ENCODE measurements around the gene CCR6. TPM values are rescaled to one million over a fixed set of nuclear protein-coding genes. Genes with fewer than 3 reads are reported as not detected.

Gene CCR6
- total RNA-seq, 4 donors from 2014 or later, result 0.98 to 2.4 (median 1.2) TPM

DNA sequence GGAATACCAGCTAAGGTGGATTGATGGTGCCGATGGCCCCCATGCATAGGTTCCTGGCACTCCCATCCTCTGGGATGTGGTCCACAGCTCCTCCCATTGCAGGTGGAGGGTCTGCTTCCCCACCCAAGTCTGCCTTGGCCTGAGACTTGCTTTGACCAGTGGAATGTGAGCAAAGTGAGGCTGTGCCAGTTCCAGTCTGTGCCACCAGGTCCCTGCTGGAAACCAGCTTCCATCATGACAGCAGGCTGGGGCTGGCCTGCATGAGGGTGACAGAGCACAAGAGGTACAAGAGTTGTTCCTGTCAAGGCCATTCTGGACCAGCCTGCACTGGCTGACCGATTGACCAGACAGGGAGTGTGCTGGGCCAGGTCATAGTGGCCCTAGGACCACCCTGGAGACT, 27.0 kb upstream of the CCR6 start:
- 67% methylated on average over 1 of the region's 2 CpGs for WGBS
- TF ChIP-seq EP300 (IDR thresholded peaks at IDR 0.05) (no peak), POLR2A (IDR thresholded peaks at IDR 0.05) (no peak), POLR2AphosphoS5 (IDR thresholded peaks at IDR 0.05) (no peak)
- TF ChIP-seq, protein P1, sequence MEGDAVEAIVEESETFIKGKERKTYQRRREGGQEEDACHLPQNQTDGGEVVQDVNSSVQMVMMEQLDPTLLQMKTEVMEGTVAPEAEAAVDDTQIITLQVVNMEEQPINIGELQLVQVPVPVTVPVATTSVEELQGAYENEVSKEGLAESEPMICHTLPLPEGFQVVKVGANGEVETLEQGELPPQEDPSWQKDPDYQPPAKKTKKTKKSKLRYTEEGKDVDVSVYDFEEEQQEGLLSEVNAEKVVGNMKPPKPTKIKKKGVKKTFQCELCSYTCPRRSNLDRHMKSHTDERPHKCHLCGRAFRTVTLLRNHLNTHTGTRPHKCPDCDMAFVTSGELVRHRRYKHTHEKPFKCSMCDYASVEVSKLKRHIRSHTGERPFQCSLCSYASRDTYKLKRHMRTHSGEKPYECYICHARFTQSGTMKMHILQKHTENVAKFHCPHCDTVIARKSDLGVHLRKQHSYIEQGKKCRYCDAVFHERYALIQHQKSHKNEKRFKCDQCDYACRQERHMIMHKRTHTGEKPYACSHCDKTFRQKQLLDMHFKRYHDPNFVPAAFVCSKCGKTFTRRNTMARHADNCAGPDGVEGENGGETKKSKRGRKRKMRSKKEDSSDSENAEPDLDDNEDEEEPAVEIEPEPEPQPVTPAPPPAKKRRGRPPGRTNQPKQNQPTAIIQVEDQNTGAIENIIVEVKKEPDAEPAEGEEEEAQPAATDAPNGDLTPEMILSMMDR (IDR thresholded peaks at IDR 0.05), result no peak
- Histone ChIP-seq H3K27me3 (no peaks in the 10 kb centered on the region), H3K36me3 (no peaks in the 10 kb centered on the region), H3K4me1 (peaks cover 9% of the 10 kb centered on the region), H3K4me3 (no peak overlapping the region), H3K9me3 (no peaks in the 10 kb centered on the region), H3K27ac (no peak overlapping the region)
- no peak for DNase-seq (ENCODE audit: low spot score in 2 of 2)

DNA sequence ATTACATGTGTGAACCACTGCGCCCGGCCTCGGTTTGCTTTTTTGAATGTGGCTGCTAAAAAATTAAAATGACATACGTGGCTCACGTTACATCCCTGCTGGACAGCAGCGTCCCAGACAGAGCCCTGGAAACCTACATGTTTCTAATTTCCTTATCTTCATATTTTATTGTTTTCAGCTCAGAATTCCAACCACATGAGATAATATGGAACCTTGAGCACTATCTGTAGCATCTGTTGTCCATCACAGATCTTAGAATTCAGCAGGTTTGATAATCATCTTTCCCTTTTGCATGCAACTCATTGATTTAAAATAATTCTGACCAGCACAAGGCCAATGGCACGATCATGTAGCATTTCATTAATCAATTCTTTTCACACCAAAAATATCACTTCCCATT, 25.9 kb upstream of the CCR6 start:
- TF ChIP-seq, protein P1 (IDR thresholded peaks at IDR 0.05), result no peak
- no peak for TF ChIP-seq EP300 (IDR thresholded peaks at IDR 0.05)
- no peak for TF ChIP-seq POLR2AphosphoS5 (IDR thresholded peaks at IDR 0.05)
- no peak for TF ChIP-seq POLR2A (IDR thresholded peaks at IDR 0.05)
- WGBS, result 74% methylated on average over 7 of the region's 7 CpGs
- Histone ChIP-seq H3K4me1 (peaks cover 6% of the 10 kb centered on the region), H3K9me3 (no peaks in the 10 kb centered on the region), H3K27me3 (no peaks in the 10 kb centered on the region), H3K27ac (no peak overlapping the region), H3K4me3 (no peak overlapping the region), H3K36me3 (no peaks in the 10 kb centered on the region)
- DNase-seq (ENCODE audit: low spot score in 2 of 2), result no peak

DNA sequence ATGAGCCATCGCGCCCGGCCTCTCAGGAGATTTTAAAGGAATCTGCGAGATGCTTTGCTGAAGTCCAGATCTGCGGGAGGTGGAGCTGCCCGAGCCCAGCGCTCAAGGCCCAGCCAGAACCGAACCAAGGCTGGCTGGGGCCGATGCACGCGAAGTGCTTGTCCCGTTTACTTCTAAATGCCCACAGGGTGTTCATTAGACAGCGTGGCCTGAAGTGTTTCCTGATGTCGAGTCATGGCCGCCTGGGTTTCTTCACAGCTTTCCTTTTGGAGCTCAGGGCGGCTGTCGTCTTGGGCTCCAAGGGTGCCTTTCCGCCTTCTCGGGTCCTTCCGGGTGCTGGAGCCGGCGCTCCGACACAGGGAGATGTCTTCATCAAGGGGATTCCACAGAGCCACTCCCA, 25.1 kb upstream of the CCR6 start:
- no peak for DNase-seq (ENCODE audit: low spot score in 2 of 2)
- TF ChIP-seq, protein P1 (IDR thresholded peaks at IDR 0.05), result no peak
- no peak for TF ChIP-seq EP300 (IDR thresholded peaks at IDR 0.05)
- TF ChIP-seq POLR2A (IDR thresholded peaks at IDR 0.05), result no peak
- TF ChIP-seq POLR2AphosphoS5 (IDR thresholded peaks at IDR 0.05), result no peak
- WGBS, result 81% methylated on average over 21 of the region's 23 CpGs

DNA sequence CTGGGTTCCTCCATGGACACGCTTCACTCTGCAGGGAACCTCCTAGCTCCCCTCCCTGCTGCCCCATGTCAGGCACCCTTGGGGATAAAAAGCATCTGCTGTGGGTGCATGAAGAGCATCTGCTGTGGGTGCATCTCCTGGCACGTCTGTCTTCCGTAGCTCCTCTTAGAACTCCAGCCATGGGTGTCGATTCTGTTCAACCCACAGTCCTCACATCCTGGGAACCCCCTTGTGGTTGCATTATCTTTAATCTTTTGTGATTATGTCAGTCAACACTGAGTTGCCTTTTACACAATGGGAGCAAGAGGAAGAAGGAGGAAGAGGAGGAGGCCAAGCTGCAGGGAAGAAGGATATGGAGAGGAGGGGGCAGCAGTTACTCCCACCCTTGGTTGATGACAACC, 24.1 kb upstream of the CCR6 start:
- no peak overlapping the region for H3K4me3 ChIP-seq
- H3K9me3 ChIP-seq, result no peaks in the 10 kb centered on the region
- peaks cover under 1% of the 10 kb centered on the region for H3K4me1 ChIP-seq
- DNase-seq (ENCODE audit: low spot score in 2 of 2), result no peak
- TF ChIP-seq POLR2A (IDR thresholded peaks at IDR 0.05) (no peak), EP300 (IDR thresholded peaks at IDR 0.05) (no peak), POLR2AphosphoS5 (IDR thresholded peaks at IDR 0.05) (no peak)
- TF ChIP-seq, protein P1 (IDR thresholded peaks at IDR 0.05), result no peak
- no peaks in the 10 kb centered on the region for H3K36me3 ChIP-seq
- no peaks in the 10 kb centered on the region for H3K27me3 ChIP-seq
- no peak overlapping the region for H3K27ac ChIP-seq
- 57% methylated on average over 4 of the region's 4 CpGs for WGBS

More for the DNA sequence above, 25.1 kb upstream of the CCR6 start:
- H3K4me3 ChIP-seq, result no peak overlapping the region
- H3K36me3 ChIP-seq, result no peaks in the 10 kb centered on the region
- peaks cover 6% of the 10 kb centered on the region for H3K4me1 ChIP-seq
- H3K9me3 ChIP-seq, result no peaks in the 10 kb centered on the region
- H3K27ac ChIP-seq, result no peak overlapping the region
- H3K27me3 ChIP-seq, result no peaks in the 10 kb centered on the region

DNA sequence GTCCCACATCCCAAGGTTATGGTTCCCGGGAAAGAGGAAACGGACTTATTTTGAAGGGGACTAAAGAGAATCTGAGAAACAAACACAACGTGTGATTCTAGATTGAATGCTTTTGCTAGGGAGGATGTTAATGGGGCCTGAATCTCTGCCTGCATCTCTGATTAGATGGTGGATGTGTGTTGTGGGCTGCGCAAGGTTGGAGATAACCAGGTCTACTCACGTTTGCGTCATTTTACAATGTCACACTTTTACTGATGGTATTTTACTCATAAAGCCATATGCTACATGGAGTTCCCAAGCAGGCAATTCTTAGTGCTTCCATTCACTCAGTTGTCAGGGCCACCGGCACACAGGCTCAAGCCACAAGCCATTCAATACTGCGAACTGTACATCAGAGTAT, 23.2 kb upstream of the CCR6 start:
- H3K27ac ChIP-seq, result no peak overlapping the region
- H3K9me3 ChIP-seq, result no peaks in the 10 kb centered on the region
- H3K4me3 ChIP-seq, result no peak overlapping the region
- no peaks in the 10 kb centered on the region for H3K36me3 ChIP-seq
- DNase-seq (ENCODE audit: low spot score in 2 of 2), result no peak
- no peak for TF ChIP-seq EP300 (IDR thresholded peaks at IDR 0.05)
- TF ChIP-seq, protein P1 (IDR thresholded peaks at IDR 0.05), result no peak
- no peak for TF ChIP-seq POLR2AphosphoS5 (IDR thresholded peaks at IDR 0.05)
- no peak for TF ChIP-seq POLR2A (IDR thresholded peaks at IDR 0.05)
- no peaks in the 10 kb centered on the region for H3K4me1 ChIP-seq
- 77% methylated on average over 8 of the region's 8 CpGs for WGBS
- no peaks in the 10 kb centered on the region for H3K27me3 ChIP-seq
